ENCODE measurements around the gene KYAT1.

GRCh38 chr9:128884164-128884563, 2.4 kb upstream of the KYAT1 start:
- TF ChIP-seq, protein P1, sequence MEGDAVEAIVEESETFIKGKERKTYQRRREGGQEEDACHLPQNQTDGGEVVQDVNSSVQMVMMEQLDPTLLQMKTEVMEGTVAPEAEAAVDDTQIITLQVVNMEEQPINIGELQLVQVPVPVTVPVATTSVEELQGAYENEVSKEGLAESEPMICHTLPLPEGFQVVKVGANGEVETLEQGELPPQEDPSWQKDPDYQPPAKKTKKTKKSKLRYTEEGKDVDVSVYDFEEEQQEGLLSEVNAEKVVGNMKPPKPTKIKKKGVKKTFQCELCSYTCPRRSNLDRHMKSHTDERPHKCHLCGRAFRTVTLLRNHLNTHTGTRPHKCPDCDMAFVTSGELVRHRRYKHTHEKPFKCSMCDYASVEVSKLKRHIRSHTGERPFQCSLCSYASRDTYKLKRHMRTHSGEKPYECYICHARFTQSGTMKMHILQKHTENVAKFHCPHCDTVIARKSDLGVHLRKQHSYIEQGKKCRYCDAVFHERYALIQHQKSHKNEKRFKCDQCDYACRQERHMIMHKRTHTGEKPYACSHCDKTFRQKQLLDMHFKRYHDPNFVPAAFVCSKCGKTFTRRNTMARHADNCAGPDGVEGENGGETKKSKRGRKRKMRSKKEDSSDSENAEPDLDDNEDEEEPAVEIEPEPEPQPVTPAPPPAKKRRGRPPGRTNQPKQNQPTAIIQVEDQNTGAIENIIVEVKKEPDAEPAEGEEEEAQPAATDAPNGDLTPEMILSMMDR (IDR thresholded peaks at IDR 0.05; ENCODE audit: control extremely low read depth in 1 of 3, insufficient read depth in 1 of 3, low read depth in 1 of 3, low read length in 3 of 3): no peak
- TF ChIP-seq EP300 (IDR thresholded peaks at IDR 0.05; ENCODE audit: borderline replicate concordance in 1 of 2, low read depth in 2 of 2, low read length in 2 of 2): no peak
- TF ChIP-seq TEAD4 (IDR thresholded peaks at IDR 0.05; ENCODE audit: low read depth, low read length): no peak
- no peak for TF ChIP-seq SIN3A (conservative IDR thresholded peaks at IDR 0.05 in 1 of 2, IDR thresholded peaks at IDR 0.05 in 1 of 2; ENCODE audit: low read depth in 1 of 2, low read length in 2 of 2)
- TF ChIP-seq POLR2AphosphoS5 (IDR thresholded peaks at IDR 0.05; ENCODE audit: low read depth, low read length): no peak
- TF ChIP-seq POLR2A (IDR thresholded peaks at IDR 0.05; ENCODE audit: control extremely low read depth in 1 of 2, low read depth in 2 of 2, low read length in 2 of 2): no peak
- no peak for TF ChIP-seq TCF12 (IDR thresholded peaks at IDR 0.05; ENCODE audit: low read depth, low read length)
- TF ChIP-seq EZH2 (IDR thresholded peaks at IDR 0.05; ENCODE audit: low read depth, low read length, severe bottlenecking): no peak
- no peak for TF ChIP-seq CEBPB (IDR thresholded peaks at IDR 0.05; ENCODE audit: low read depth, low read length)
- TF ChIP-seq SP1 (IDR thresholded peaks at IDR 0.05; ENCODE audit: low read depth, low read length): no peak
- no peak for TF ChIP-seq MAFK (IDR thresholded peaks at IDR 0.05; ENCODE audit: low read depth, low read length)

Data from H1 (cell line).